ENCODE measurements around the gene OGDHL. TPM values are rescaled to one million over a fixed set of nuclear protein-coding genes. Genes with fewer than 3 reads are reported as not detected.

The OGDHL gene
- total and polyA plus RNA-seq, 9 of the 15 experiments (the other 6 are each of a cell fraction or from before 2014, with no cell fraction given): 0.01 to 1.8 (median 0.91) TPM

DNA sequence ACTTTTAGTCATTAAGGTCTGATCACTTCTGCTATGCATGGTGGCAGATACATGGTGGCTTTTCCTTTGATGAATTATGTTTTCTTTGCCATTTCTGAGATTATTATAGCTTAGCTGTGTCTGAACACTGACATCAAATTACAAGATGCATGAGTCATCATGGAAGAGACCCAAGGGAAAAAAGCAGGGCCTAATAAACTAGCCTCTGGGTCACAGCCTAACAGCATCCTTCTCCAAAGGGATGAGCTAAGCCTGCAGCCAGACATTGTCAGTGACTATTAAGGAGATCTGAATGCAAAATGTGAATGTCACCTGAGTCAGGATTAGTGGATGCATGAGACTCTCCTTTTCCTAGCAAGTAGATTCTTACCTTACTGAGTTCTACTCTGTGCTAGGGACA is 19.1 kb upstream of the OGDHL start:
- no peak overlapping the region for H2AFZ ChIP-seq (ENCODE audit: low read depth, low read length)
- H3K36me3 ChIP-seq (ENCODE audit: control insufficient read depth, insufficient read depth, low read length): no peaks in the 10 kb centered on the region
- BruUV-seq (replicated peaks): no TSS peak
- no peaks in the 10 kb centered on the region for H4K20me1 ChIP-seq (replicated peaks; ENCODE audit: control insufficient read depth, insufficient read depth, low read length)
- no peak for TF ChIP-seq HBP1 (CRISPR knock-in tag; IDR thresholded peaks at IDR 0.05)
- no peak for TF ChIP-seq ESRRB (CRISPR knock-in tag; IDR thresholded peaks at IDR 0.05; ENCODE audit: borderline replicate concordance)
- TF ChIP-seq SRSF7 (optimal IDR thresholded peaks at IDR 0.05; ENCODE audit: low read depth, low read length): no peak
- TF ChIP-seq ZFPM2 (CRISPR knock-in tag; IDR thresholded peaks at IDR 0.05): no peak
- no peak for TF ChIP-seq THAP12 (CRISPR knock-in tag; IDR thresholded peaks at IDR 0.05)
- no peak for TF ChIP-seq MAZ (CRISPR knock-in tag; conservative IDR thresholded peaks at IDR 0.05 in 1 of 2, IDR thresholded peaks at IDR 0.05 in 1 of 2)
- TF ChIP-seq PHB (CRISPR knock-in tag; IDR thresholded peaks at IDR 0.05): no peak
- no peak for TF ChIP-seq ETV1 (tag; conservative IDR thresholded peaks at IDR 0.05; ENCODE audit: low read depth)
- CTCF ChIA-PET (ENCODE audit: low intra/inter-chr PET ratio): no interaction called here
- H3K4me2 ChIP-seq (ENCODE audit: insufficient read depth, low read length): no peak overlapping the region
- no peaks in the 10 kb centered on the region for H3K9me3 ChIP-seq (replicated peaks; ENCODE audit: control insufficient read depth, insufficient read depth, low read depth, low read length)
- intact Hi-C loops (cut with micrococcal nuclease): no loop called here
- POLR2A ChIA-PET: no interaction called here
- DNase-seq (ENCODE audit: extremely low read depth in 1 of 4, low spot score in 3 of 4): no peak
- H3K27ac ChIP-seq (ENCODE audit: extremely low read depth, low read depth, low read length): no peak overlapping the region
- no peak overlapping the region for H3K9ac ChIP-seq (ENCODE audit: insufficient read depth in 1 of 2, low read depth in 2 of 2, low read length in 2 of 2)
- H3K4me1 ChIP-seq (replicated peaks in 1 of 2; ENCODE audit: control insufficient read depth in 2 of 2, insufficient read depth in 2 of 2, low read length in 2 of 2): no peaks in the 10 kb centered on the region
- no peak for ATAC-seq
- no peak overlapping the region for H3K4me3 ChIP-seq
- no peak for FAIRE-seq
- in situ Hi-C loops (cut with MboI): no loop called here
- no peaks in the 10 kb centered on the region for H3K79me2 ChIP-seq (ENCODE audit: control insufficient read depth, insufficient read depth, low read length)
- H3K27me3 ChIP-seq (ENCODE audit: control insufficient read depth in 2 of 2, insufficient read depth in 2 of 2, low read length in 2 of 2): peaks cover 4 to 13% of the 10 kb centered on the region in 2 experiments; a peak in 3 of 5 replicates
- H3K9me1 ChIP-seq (ENCODE audit: control insufficient read depth, insufficient read depth, low read length): no peaks in the 10 kb centered on the region

Measured in K562 (cell line).